Astrocyte (in vitro differentiated cells and primary cell): ENCODE results near the gene S100A12.
"Not testable (repeated sequence)": the region's sequence is repeated elsewhere in the genome, so short reads cannot be mapped to it uniquely, and the experiment has no call there.

Experiments used
- EZH2 ChIP-seq: IDR thresholded peaks from 2 replicates; pipeline ENCODE4 v1.6.1; 2012; ENCODE audit warnings: mild to moderate bottlenecking, low read length, inconsistent platforms; ENCODE audit not compliant: insufficient read depth
- TF ChIP-seq, protein P1 (sequence below): IDR thresholded peaks from 2 replicates; pipeline ENCODE4 v1.5.1; 2011; ENCODE audit warnings: low read depth, mild to moderate bottlenecking, inconsistent platforms, low read length, moderate library complexity; ENCODE audit not compliant: insufficient read depth

DNA sequence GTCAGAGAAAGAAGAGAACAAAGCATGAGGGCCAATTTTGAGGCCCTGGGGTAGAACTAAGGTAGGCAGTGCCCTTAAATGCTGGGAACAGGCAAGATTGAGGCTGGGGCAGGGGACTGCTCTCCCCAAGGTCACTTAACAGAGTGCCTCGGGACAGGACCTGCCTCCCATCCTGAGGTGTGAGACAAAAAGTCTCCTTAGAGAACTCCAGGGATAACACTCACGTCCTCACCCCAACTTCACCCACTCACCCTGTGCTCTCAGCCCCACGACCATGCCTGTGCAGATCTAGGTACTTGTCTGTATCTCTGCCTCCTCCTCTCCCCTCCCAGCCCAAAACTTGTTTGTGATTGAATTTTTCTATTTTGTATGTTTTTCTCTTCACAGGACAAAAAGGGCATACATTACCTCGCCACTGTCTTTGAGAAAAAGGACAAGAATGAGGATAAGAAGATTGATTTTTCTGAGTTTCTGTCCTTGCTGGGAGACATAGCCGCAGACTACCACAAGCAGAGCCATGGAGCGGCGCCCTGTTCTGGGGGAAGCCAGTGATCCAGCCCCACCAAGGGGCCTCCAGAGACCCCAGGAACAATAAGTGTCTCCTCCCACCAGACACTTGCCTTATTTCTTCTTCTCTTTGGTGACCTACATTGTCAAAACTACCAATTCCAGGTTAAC, 43.5 kb upstream of the S100A12 start:
- TF ChIP-seq, protein P1, sequence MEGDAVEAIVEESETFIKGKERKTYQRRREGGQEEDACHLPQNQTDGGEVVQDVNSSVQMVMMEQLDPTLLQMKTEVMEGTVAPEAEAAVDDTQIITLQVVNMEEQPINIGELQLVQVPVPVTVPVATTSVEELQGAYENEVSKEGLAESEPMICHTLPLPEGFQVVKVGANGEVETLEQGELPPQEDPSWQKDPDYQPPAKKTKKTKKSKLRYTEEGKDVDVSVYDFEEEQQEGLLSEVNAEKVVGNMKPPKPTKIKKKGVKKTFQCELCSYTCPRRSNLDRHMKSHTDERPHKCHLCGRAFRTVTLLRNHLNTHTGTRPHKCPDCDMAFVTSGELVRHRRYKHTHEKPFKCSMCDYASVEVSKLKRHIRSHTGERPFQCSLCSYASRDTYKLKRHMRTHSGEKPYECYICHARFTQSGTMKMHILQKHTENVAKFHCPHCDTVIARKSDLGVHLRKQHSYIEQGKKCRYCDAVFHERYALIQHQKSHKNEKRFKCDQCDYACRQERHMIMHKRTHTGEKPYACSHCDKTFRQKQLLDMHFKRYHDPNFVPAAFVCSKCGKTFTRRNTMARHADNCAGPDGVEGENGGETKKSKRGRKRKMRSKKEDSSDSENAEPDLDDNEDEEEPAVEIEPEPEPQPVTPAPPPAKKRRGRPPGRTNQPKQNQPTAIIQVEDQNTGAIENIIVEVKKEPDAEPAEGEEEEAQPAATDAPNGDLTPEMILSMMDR, result not testable (repeated sequence)
- TF ChIP-seq EZH2, result not testable (repeated sequence)
